IMR-90 (cell line): Measurements from ENCODE around the gene ARHGAP15.

ENCODE experiments used
- CEBPB ChIP-seq: IDR thresholded peaks from 2 replicates; pipeline ENCODE4 v1.6.1; 2012; ENCODE audit warnings: low read depth, low read length, improper control_type of control experiment
- CHD1 ChIP-seq: IDR thresholded peaks from 2 replicates; pipeline ENCODE4 v1.6.1; 2012; ENCODE audit warnings: low read depth, low read length, improper control_type of control experiment
- CTCF ChIP-seq: conservative IDR thresholded peaks from 2 replicates; pipeline ENCODE4 v1.5.1; 2012; ENCODE audit warnings: mild to moderate bottlenecking, low read depth, low read length, improper control_type of control experiment
- FOS ChIP-seq: fragments of 150-350 bp; IDR thresholded peaks from 2 replicates; pipeline ENCODE4 v1.6.1; 2016; ENCODE audit warnings: low read depth, low read length
- MAFK ChIP-seq: IDR thresholded peaks from 2 replicates; pipeline ENCODE4 v1.6.1; 2012; ENCODE audit warnings: low read depth, low read length, improper control_type of control experiment
- MAZ ChIP-seq: IDR thresholded peaks from 2 replicates; pipeline ENCODE4 v1.6.1; 2012; ENCODE audit warnings: low read depth, mild to moderate bottlenecking, low read length, improper control_type of control experiment, moderate library complexity, borderline replicate concordance
- POLR2A ChIP-seq: IDR thresholded peaks from 2 replicates; pipeline ENCODE4 v1.6.1; 2012; ENCODE audit warnings: mild to moderate bottlenecking, low read depth, low read length
- RAD21 ChIP-seq: IDR thresholded peaks from 2 replicates; pipeline ENCODE4 v1.6.1; 2012; ENCODE audit warnings: low read length, improper control_type of control experiment
- RFX5 ChIP-seq: IDR thresholded peaks from 2 replicates; pipeline ENCODE4 v1.8.0; 2012; ENCODE audit warnings: low read depth, mild to moderate bottlenecking, low read length, moderate library complexity
- SMC3 ChIP-seq: fragments of 150-350 bp; IDR thresholded peaks from 2 replicates; pipeline ENCODE4 v1.6.1; 2016; ENCODE audit warnings: low read depth, mild to moderate bottlenecking, antibody characterized with exemption, low read length, moderate library complexity

GRCh38 chr2:143615562-143615961, 486.3 kb downstream of the ARHGAP15 start:
- TF ChIP-seq CTCF (no peak), SMC3 (no peak), POLR2A (no peak), CEBPB (no peak), FOS (no peak), MAZ (no peak), CHD1 (no peak), MAFK (no peak), RFX5 (no peak), RAD21 (no peak)
